Mucosa of descending colon (tissue), 3 donors: ENCODE data around the gene PARVB. TPM values are rescaled to one million over a fixed set of nuclear protein-coding genes. Genes with fewer than 3 reads are reported as not detected.

Source experiments
- ATAC-seq: fragments of 200-7000 bp; cut with Tn5 transposase; one replicate; pipeline ENCODE4 v1.9.1; 2020; ENCODE audit warnings: mild to moderate bottlenecking, moderate library complexity
- DNase-seq, 3 donors: peaks; one replicate each; pipeline ENCODE4 v3.0.0-alpha.2; 2020
- H3K36me3 ChIP-seq: fragments of 200-600 bp; one replicate; pipeline ENCODE4 v1.8.0; 2021; ENCODE audit warnings: low read depth, mild to moderate bottlenecking
- H3K4me1 ChIP-seq: fragments of 200-600 bp; one replicate; pipeline ENCODE4 v1.8.0; 2021; ENCODE audit warnings: low read depth, mild to moderate bottlenecking
- H3K4me3 ChIP-seq: fragments of 200-600 bp; one replicate; pipeline ENCODE4 v1.8.0; 2021; ENCODE audit warnings: mild to moderate bottlenecking
- H3K9me3 ChIP-seq: fragments of 200-600 bp; one replicate; pipeline ENCODE4 v1.8.0; 2021; ENCODE audit warnings: mild to moderate bottlenecking
- CTCF ChIP-seq: fragments of 200-600 bp; IDR thresholded peaks from one replicate; pipeline ENCODE4 v1.8.0; 2022; ENCODE audit warnings: antibody characterized with exemption, mild to moderate bottlenecking
- intact Hi-C, 2 donors: fragments of 100-400 bp; cut with DNase I in 1 of 2; cut with micrococcal nuclease in 1 of 2; formaldehyde crosslinking; loops; one replicate each; pipeline versions ENCODE4 v1.11.0 to v1.11.1; 2022; cut with DNase I, micrococcal nuclease
- total RNA-seq, 3 donors: library from RNA; stranded (reverse); fragmentation: NEBNext Ultra II Directional in 2 of 3; extraction: Animal tissue kit (Norgen Biotek cat#: 25700) in 2 of 3; gene quantifications; one replicate each; pipeline versions ENCODE4 v1.2.1 to v1.2.4, GENCODE V29; 2021 to 2023
- donor health status: DM: no; HTN: no; CAD: no; lungs with moderate emphysema.
- donor health status: DM: no; HTN: no; CAD: no.
- donor health status: DM: no; HTN: yes; CAD: no.

Gene PARVB
- total RNA-seq, 3 donors from 2014 or later, result 5.2 to 35.7 (median 14.9) TPM

- no peak for ATAC-seq
- intact Hi-C loops, result no loop called here
- no peak for TF ChIP-seq CTCF
Observed at GRCh38 chr22:44215287-44215686, 191.2 kb downstream of the PARVB start.

GRCh38 chr22:44217346-44217745 lies 193.2 kb downstream of the PARVB start:
- no peaks in the 10 kb centered on the region for H3K36me3 ChIP-seq
- H3K4me1 ChIP-seq, result no peaks in the 10 kb centered on the region
- no peak overlapping the region for H3K4me3 ChIP-seq
- DNase-seq (no peak), ATAC-seq (no peak)
- no peaks in the 10 kb centered on the region for H3K9me3 ChIP-seq
- intact Hi-C loops, result no loop called here
- no peak for TF ChIP-seq CTCF

More at GRCh38 chr22:44215287-44215686, 191.2 kb downstream of the PARVB start:
- no peak for DNase-seq
- H3K4me1 ChIP-seq, result no peaks in the 10 kb centered on the region
- H3K36me3 ChIP-seq, result no peaks in the 10 kb centered on the region
- no peaks in the 10 kb centered on the region for H3K9me3 ChIP-seq
- H3K4me3 ChIP-seq, result no peak overlapping the region

GRCh38 chr22:44218071-44218470 lies 194.0 kb downstream of the PARVB start:
- no peak for ATAC-seq
- intact Hi-C loops, result no loop called here
- no peak for TF ChIP-seq CTCF

GRCh38 chr22:44219101-44219870 lies 195.2 kb downstream of the PARVB start:
- Histone ChIP-seq H3K36me3 (no peaks in the 10 kb centered on the region), H3K4me1 (no peaks in the 10 kb centered on the region), H3K4me3 (no peak overlapping the region), H3K9me3 (no peaks in the 10 kb centered on the region)
- DNase-seq (no peak), ATAC-seq (no peak)
- no peak for TF ChIP-seq CTCF
- intact Hi-C loops, result no loop called here

More at GRCh38 chr22:44218071-44218470, 194.0 kb downstream of the PARVB start:
- Histone ChIP-seq H3K4me1 (no peaks in the 10 kb centered on the region), H3K9me3 (no peaks in the 10 kb centered on the region), H3K36me3 (no peaks in the 10 kb centered on the region), H3K4me3 (no peak overlapping the region)
- no peak for DNase-seq

- intact Hi-C loops, result no loop called here
- Histone ChIP-seq H3K4me3 (no peak overlapping the region), H3K9me3 (no peaks in the 10 kb centered on the region), H3K4me1 (no peaks in the 10 kb centered on the region), H3K36me3 (no peaks in the 10 kb centered on the region)
- ATAC-seq (no peak), DNase-seq (no peak)
- TF ChIP-seq CTCF, result no peak
Observed at GRCh38 chr22:44220727-44221680, 196.9 kb downstream of the PARVB start.
